Natural killer cell (primary cell): ENCODE results near the gene TMEM63B. TPM values are rescaled to one million over a fixed set of nuclear protein-coding genes. Genes with fewer than 3 reads are reported as not detected.

Experiments
- ATAC-seq, 3 donors: fragments of 150-1000 bp in 2 of 3; fragments of 200-7000 bp in 1 of 3; cut with Tn5 transposase; 1 replicate in 1 of 3; 2 replicates in 2 of 3; pipeline ENCODE4 v1.10.0; 2021; ENCODE audit warnings: mild to moderate bottlenecking in 2 of 3, moderate library complexity in 2 of 3
- DNase-seq, 2 donors: peaks; one replicate each; pipeline versions ENCODE4 v3.0.0 to v3.0.0-alpha.2; 2013 to 2021; ENCODE audit warnings: mixed read lengths in 1 of 2
- H3K27ac ChIP-seq: one replicate; pipeline ENCODE4 v1.5.1; 2013; ENCODE audit warnings: mild to moderate bottlenecking, low read length
- H3K27me3 ChIP-seq: one replicate; pipeline ENCODE4 v1.6.1; 2013; ENCODE audit warnings: low read length; ENCODE audit not compliant: control insufficient read depth, insufficient read depth
- H3K36me3 ChIP-seq: one replicate; pipeline ENCODE4 v1.6.1; 2013; ENCODE audit warnings: low read length; ENCODE audit not compliant: control insufficient read depth, insufficient read depth
- H3K4me1 ChIP-seq: one replicate; pipeline ENCODE4 v1.6.1; 2013; ENCODE audit warnings: low read length; ENCODE audit not compliant: control insufficient read depth, insufficient read depth
- H3K4me3 ChIP-seq: one replicate; pipeline ENCODE4 v1.5.1; 2013; ENCODE audit warnings: low read length
- H3K9me3 ChIP-seq: one replicate; pipeline ENCODE4 v1.6.1; 2013; ENCODE audit warnings: low read length; ENCODE audit not compliant: control insufficient read depth, insufficient read depth
- H3K27ac Mint-ChIP-seq, 2 donors: one replicate each; pipeline ENCODE4 v1.8.0; 2022; ENCODE audit warnings: mild to moderate bottlenecking in 2 of 2, mixed read lengths in 2 of 2, moderate library complexity in 1 of 2
- H3K27me3 Mint-ChIP-seq, 2 donors: one replicate each; pipeline ENCODE4 v1.8.0; 2022; ENCODE audit warnings: low read depth in 2 of 2, mixed read lengths in 2 of 2
- H3K36me3 Mint-ChIP-seq: one replicate; pipeline ENCODE4 v1.8.0; 2022; ENCODE audit warnings: mixed read lengths
- H3K4me1 Mint-ChIP-seq, 2 donors: one replicate each; pipeline ENCODE4 v1.8.0; 2022; ENCODE audit warnings: mixed read lengths in 2 of 2
- H3K4me3 Mint-ChIP-seq: one replicate; pipeline ENCODE4 v1.8.0; 2022; ENCODE audit warnings: mild to moderate bottlenecking, moderate library complexity, mixed read lengths
- H3K9me3 Mint-ChIP-seq, 2 donors: one replicate each; pipeline ENCODE4 v1.8.0; 2022; ENCODE audit warnings: mixed read lengths in 2 of 2
- WGBS: methylation state at CpG from one replicate; pipeline ENCODE4 v1.1.7; 2013; ENCODE audit warnings: missing lambda C conversion rate; ENCODE audit not compliant: insufficient coverage; 5-methylcytosine and 5-hydroxymethylcytosine counted together
- intact Hi-C: fragments of 100-400 bp; cut with micrococcal nuclease; formaldehyde crosslinking; loops from one replicate; pipeline ENCODE4 v1.14.2; 2022
- total RNA-seq, 4 donors: library from RNA; stranded (reverse); fragments of 120-200 nt in 1 of 4; gene quantifications; one replicate each; pipeline versions ENCODE4 v1.2.3 to v1.2.4, GENCODE V29; 2013 to 2022
- TF ChIP-seq, protein P1 (sequence below): fragments of 200-600 bp; IDR thresholded peaks from one replicate; pipeline ENCODE4 v1.8.0; 2022; ENCODE audit warnings: antibody characterized with exemption

Gene TMEM63B
- total RNA-seq, 3 donors from 2014 or later (not counting 1 experiment from before 2014, with no cell fraction given): 24.7 to 30.8 (median 28.1) TPM

DNA sequence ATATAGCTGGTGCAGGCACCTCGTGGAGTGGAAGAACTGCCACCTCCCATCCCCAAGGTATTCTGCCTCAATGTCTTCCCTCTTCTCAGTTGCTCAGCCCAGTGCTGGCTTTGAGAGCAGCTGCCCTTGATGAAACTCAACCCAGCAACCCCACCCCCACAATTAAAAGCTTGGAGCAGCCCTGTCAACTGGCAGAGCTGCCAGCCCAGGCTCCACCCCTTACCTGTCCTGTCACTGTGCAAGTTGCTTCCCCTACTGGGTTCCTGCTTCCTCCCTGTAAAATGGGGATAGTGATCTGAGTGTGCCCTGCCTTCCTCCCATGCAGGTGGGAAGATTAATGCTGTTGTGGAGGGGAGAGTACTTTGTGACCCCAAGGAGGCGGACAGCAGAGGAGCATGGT lies 4.5 kb downstream of the TMEM63B start:
- H3K27ac Mint-ChIP-seq: no peak overlapping the region
- ATAC-seq: no peak
- peaks cover 10% of the 10 kb centered on the region for H3K4me1 ChIP-seq

DNA sequence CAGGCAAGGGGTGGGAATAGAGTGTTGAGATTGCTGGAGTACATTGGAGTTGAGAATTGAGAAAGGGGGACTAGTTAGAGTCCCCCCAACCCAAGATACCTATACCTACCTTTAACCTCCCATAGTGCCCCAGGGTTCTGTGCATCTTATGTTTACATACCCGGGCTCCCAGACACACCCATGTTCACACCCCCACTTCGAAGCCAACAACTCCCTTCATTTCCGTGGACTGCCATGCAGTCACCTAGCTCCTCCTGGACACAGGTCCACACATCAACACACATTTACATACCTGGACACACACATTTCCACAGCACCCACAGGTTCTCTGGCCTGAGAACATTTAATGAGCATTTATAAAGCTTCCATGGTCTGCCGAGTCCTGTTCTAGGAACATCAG lies 5.1 kb downstream of the TMEM63B start:
- Mint-ChIP-seq H3K4me3 (no peak overlapping the region), H3K27me3 (no peaks in the 10 kb centered on the region), H3K36me3 (no peaks in the 10 kb centered on the region), H3K27ac (no peak overlapping the region), H3K9me3 (no peaks in the 10 kb centered on the region), H3K4me1 (peaks cover 13 to 25% of the 10 kb centered on the region in 2 donors)
- TF ChIP-seq, protein P1, sequence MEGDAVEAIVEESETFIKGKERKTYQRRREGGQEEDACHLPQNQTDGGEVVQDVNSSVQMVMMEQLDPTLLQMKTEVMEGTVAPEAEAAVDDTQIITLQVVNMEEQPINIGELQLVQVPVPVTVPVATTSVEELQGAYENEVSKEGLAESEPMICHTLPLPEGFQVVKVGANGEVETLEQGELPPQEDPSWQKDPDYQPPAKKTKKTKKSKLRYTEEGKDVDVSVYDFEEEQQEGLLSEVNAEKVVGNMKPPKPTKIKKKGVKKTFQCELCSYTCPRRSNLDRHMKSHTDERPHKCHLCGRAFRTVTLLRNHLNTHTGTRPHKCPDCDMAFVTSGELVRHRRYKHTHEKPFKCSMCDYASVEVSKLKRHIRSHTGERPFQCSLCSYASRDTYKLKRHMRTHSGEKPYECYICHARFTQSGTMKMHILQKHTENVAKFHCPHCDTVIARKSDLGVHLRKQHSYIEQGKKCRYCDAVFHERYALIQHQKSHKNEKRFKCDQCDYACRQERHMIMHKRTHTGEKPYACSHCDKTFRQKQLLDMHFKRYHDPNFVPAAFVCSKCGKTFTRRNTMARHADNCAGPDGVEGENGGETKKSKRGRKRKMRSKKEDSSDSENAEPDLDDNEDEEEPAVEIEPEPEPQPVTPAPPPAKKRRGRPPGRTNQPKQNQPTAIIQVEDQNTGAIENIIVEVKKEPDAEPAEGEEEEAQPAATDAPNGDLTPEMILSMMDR: no peak
- H3K36me3 ChIP-seq: peaks cover 4% of the 10 kb centered on the region
- H3K27ac ChIP-seq: no peak overlapping the region
- no peaks in the 10 kb centered on the region for H3K9me3 ChIP-seq
- WGBS: 95% methylated on average over 4 of the region's 4 CpGs
- DNase-seq: no peak
- no peaks in the 10 kb centered on the region for H3K27me3 ChIP-seq
- no peak for ATAC-seq
- peaks cover 10% of the 10 kb centered on the region for H3K4me1 ChIP-seq
- intact Hi-C loops: no loop called here
- no peak overlapping the region for H3K4me3 ChIP-seq

More for the DNA sequence above, 4.5 kb downstream of the TMEM63B start:
- Histone ChIP-seq H3K9me3 (no peaks in the 10 kb centered on the region), H3K4me3 (no peak overlapping the region), H3K36me3 (peaks cover 4% of the 10 kb centered on the region), H3K27me3 (no peaks in the 10 kb centered on the region), H3K27ac (no peak overlapping the region)
- WGBS: 85% methylated on average over 1 of the region's 2 CpGs
- Mint-ChIP-seq H3K36me3 (no peaks in the 10 kb centered on the region), H3K27me3 (no peaks in the 10 kb centered on the region), H3K4me1 (peaks cover 13 to 25% of the 10 kb centered on the region in 2 donors), H3K9me3 (no peaks in the 10 kb centered on the region), H3K4me3 (no peak overlapping the region)
- DNase-seq: no peak
- TF ChIP-seq, protein P1: no peak
- intact Hi-C loops: no loop called here

DNA sequence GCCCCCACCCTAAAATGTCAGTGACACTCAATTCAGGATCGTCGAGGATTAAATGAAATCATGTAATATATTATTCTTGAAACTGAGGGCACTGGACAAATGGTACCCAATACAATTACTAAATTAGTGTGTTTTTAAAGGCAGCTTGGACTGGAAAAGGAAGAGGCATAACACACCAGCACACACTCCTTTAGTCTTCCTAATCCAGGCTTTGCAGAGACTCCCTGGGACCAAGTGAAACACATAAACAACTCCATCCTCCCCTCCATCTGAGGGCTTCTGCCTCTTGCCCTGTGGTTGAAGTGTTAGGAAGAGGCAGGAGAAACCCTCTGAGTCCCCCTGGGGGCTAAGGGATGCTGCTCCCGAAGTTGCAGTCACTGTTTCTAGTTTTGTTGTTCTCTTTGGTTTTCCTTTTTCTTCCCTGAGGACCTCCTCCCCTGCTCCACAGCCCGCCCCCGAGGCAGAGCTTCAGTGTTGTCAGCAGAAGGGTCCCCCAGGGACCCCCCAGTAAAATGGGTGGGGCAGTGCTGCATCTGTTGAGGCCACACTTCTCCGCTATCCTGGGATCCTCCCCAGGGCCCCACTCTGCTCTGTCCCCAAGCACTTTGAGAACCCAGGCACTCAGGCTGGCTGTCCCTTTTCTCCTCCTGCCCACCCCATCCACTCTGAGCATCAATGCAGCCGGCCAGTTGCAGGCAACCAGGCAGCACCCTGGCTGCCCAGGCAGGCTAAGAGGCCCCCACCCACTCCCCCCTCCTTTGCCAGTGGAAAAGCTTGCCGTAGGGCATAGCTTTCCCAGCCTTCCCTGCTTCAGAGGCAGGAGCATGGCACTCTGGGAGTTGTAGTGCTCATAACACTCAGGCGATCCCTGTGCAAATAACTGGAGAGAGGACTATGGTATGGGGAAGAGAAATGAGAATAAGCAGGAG lies 5.9 kb downstream of the TMEM63B start:
- no peaks in the 10 kb centered on the region for H3K9me3 Mint-ChIP-seq
- 56% methylated on average over 6 of the region's 9 CpGs for WGBS

More for the DNA sequence above, 5.9 kb downstream of the TMEM63B start:
- TF ChIP-seq, protein P1: no peak
- no peak overlapping the region for H3K4me3 Mint-ChIP-seq
- H3K27me3 ChIP-seq: no peaks in the 10 kb centered on the region
- ATAC-seq (peak in 1 of 3 donors; percentile 9), DNase-seq (no peak)
- H3K27me3 Mint-ChIP-seq: no peaks in the 10 kb centered on the region
- H3K4me3 ChIP-seq: no peak overlapping the region
- intact Hi-C loops: no loop called here
- peaks cover 4% of the 10 kb centered on the region for H3K36me3 ChIP-seq
- H3K36me3 Mint-ChIP-seq: no peaks in the 10 kb centered on the region
- H3K27ac ChIP-seq: no peak overlapping the region
- no peaks in the 10 kb centered on the region for H3K9me3 ChIP-seq
- H3K4me1 Mint-ChIP-seq: peaks cover 12 to 21% of the 10 kb centered on the region in 2 donors
- H3K4me1 ChIP-seq: peaks cover 5% of the 10 kb centered on the region
- H3K27ac Mint-ChIP-seq: peak overlapping the region in 1 of 2 donors; percentile 48
